HepG2 (cell line): ENCODE measurements around the gene CCDC201. TPM values are rescaled to one million over a fixed set of nuclear protein-coding genes. Genes with fewer than 3 reads are reported as not detected.
"Not testable (repeated sequence)": the region's sequence is repeated elsewhere in the genome, so short reads cannot be mapped to it uniquely, and the experiment has no call there.

Experiments
- ATAC-seq: fragments of 200-7000 bp; cut with Tn5 transposase; 3 replicates; pipeline ENCODE4 v1.9.1; 2020; ENCODE audit warnings: mild to moderate bottlenecking, moderate library complexity
- BruUV-seq: library from RNA; stranded (reverse); fragments of 400-500 nt; replicated peaks from 2 replicates; lab custom pipeline; 2021; lab: Mats Ljungman, UMichigan
- CTCF ChIA-PET: fragments of 300-600 bp; formaldehyde crosslinking; extraction: SDS; loops from one replicate; lab custom pipeline; 2021; ENCODE audit warnings: low total read pairs, inconsistent platforms, low intra/inter-chr PET ratio; lab: Yijun Ruan, JAX
- POLR2A ChIA-PET: fragments of 350-600 bp; sonication (Branson Sonifier 250); formaldehyde crosslinking; loops from one replicate; lab custom pipeline; 2020; ENCODE audit warnings: antibody characterized with exemption, inconsistent platforms; lab: Yijun Ruan, JAX
- DNase-seq: peaks from one replicate; pipeline ENCODE4 v3.0.0-alpha.2; 2015; ENCODE audit warnings: low spot score
- FAIRE-seq: peaks from 3 replicates; lab custom pipeline; 2011; peaks lifted over from hg19 to GRCh38; lab: Jason Lieb, UNC
- H2AFZ ChIP-seq: one replicate; pipeline ENCODE4 v1.6.1; 2011; ENCODE audit warnings: low read length, inconsistent platforms
- H3K27ac ChIP-seq: fragments of 300-600 bp; 3 replicates; pipeline ENCODE4 v1.8.0; 2011; ENCODE audit warnings: mixed run types, mild to moderate bottlenecking, mixed read lengths, low read length, inconsistent platforms; ENCODE audit not compliant: insufficient read depth; ENCODE audit errors: extremely low read length
- H3K27me3 ChIP-seq, 2 experiments: fragments of 200-600 bp in 1 of 2; 2 replicates in 1 of 2; 3 replicates in 1 of 2; pipeline versions ENCODE4 v1.6.0 to v1.8.0; 2011; ENCODE audit warnings: low read length in 2 of 2, mild to moderate bottlenecking in 2 of 2, moderate library complexity in 2 of 2, inconsistent platforms in 1 of 2; ENCODE audit not compliant: insufficient read depth in 2 of 2, control insufficient read depth in 1 of 2
- H3K36me3 ChIP-seq, 2 experiments: fragments of 200-600 bp in 1 of 2; replicated peaks in 1 of 2; 2 replicates in 1 of 2; 3 replicates in 1 of 2; pipeline versions ENCODE4 v1.5.1 to v1.8.0; 2011; ENCODE audit warnings: low read length in 2 of 2, inconsistent platforms in 1 of 2; ENCODE audit not compliant: insufficient read depth in 2 of 2, control insufficient read depth in 1 of 2
- H3K4me1 ChIP-seq: 2 replicates; pipeline ENCODE4 v1.5.1; 2012; ENCODE audit warnings: low read length, inconsistent platforms; ENCODE audit not compliant: insufficient read depth
- H3K4me2 ChIP-seq: 2 replicates; pipeline ENCODE4 v1.6.0; 2011; ENCODE audit warnings: low read depth, low read length, inconsistent platforms
- H3K4me3 ChIP-seq, 3 experiments: fragments of 200-600 bp in 1 of 3; sonication (generic), shearing (Covaris generic) in 1 of 3; replicated peaks in 1 of 3; 2 replicates each; pipeline ENCODE4 v1.5.1; 2011 to 2016; ENCODE audit warnings: low read length in 3 of 3, inconsistent platforms in 2 of 3, low read depth in 2 of 3, mild to moderate bottlenecking in 2 of 3, control low read depth in 1 of 3, mixed read lengths in 1 of 3; ENCODE audit not compliant: insufficient read depth in 1 of 3
- H3K79me2 ChIP-seq: one replicate; pipeline ENCODE4 v1.6.1; 2011; ENCODE audit warnings: low read length, inconsistent platforms; ENCODE audit not compliant: insufficient read depth
- H3K9ac ChIP-seq: 2 replicates; pipeline ENCODE4 v1.6.0; 2011; ENCODE audit warnings: mild to moderate bottlenecking, low read depth, low read length, inconsistent platforms; ENCODE audit not compliant: insufficient read depth
- H3K9me3 ChIP-seq: 2 replicates; pipeline ENCODE4 v1.5.1; 2012; ENCODE audit warnings: mild to moderate bottlenecking, low read length
- H4K20me1 ChIP-seq: 2 replicates; pipeline ENCODE4 v1.6.0; 2011; ENCODE audit warnings: inconsistent platforms, mild to moderate bottlenecking, low read length, moderate library complexity; ENCODE audit not compliant: insufficient read depth
- CREB1 ChIP-seq, 2 experiments: fragments of 450-650 bp in 1 of 2; IDR thresholded peaks; 2 replicates each; pipeline ENCODE4 v1.6.1; 2016 to 2017; ENCODE audit warnings: control low read depth in 1 of 2, mild to moderate bottlenecking in 1 of 2, missing compliant biosample characterization in 1 of 2, missing genetic modification characterization in 1 of 2
- MNT ChIP-seq: fragments of 450-650 bp; IDR thresholded peaks from 2 replicates; pipeline ENCODE4 v1.6.1; 2016
- ZNF687 ChIP-seq: sonication (generic); formaldehyde crosslinking; IDR thresholded peaks from 2 replicates; pipeline ENCODE4 v1.5.1; 2020; ENCODE audit warnings: mild to moderate bottlenecking, missing genetic modification reagents, moderate library complexity
- WGBS: methylation state at CpG from one replicate; pipeline ENCODE4 v1.1.6; 2017; ENCODE audit warnings: low lambda C conversion rate; 5-methylcytosine and 5-hydroxymethylcytosine counted together
- in situ Hi-C: cut with HindIII; loops from 2 replicates; pipeline ENCODE4 v1.10.0; 2017; ENCODE audit warnings: low pct_unique_long_range_greater_than_20kb; ENCODE audit not compliant: extremely low pct_ligation_motif_present
- intact Hi-C: fragments of 100-400 bp; cut with micrococcal nuclease; formaldehyde crosslinking; loops from one replicate; pipeline ENCODE4 v1.10.0; 2022; ENCODE audit not compliant: unreplicated experiment
- polyA plus RNA-seq, 8 experiments: library from polyadenylated mRNA; depleted of rRNA in 3 of 8; stranded (reverse) in 7 of 8; unstranded in 1 of 8; fragments of >200 nt; fragmentation: Illumina TruSeq in 4 of 8; extraction: Trizol in 4 of 8; gene quantifications; 2 replicates each; pipeline versions ENCODE4 v1.2.1 to v1.2.3, GENCODE V29; 2011 to 2016; ENCODE audit warnings: low read depth in 4 of 8, missing spikeins in 1 of 8, mixed read lengths in 1 of 8; ENCODE audit not compliant: insufficient read depth in 1 of 8
- total RNA-seq, 5 experiments: library from RNA; depleted of rRNA; stranded (reverse); fragments of >200 nt; fragmentation: Illumina TruSeq; extraction: Trizol; gene quantifications; 2 replicates each; pipeline ENCODE4 v1.2.3, GENCODE V29; 2016; ENCODE audit warnings: low read depth in 1 of 5

CCDC201 gene
- total and polyA plus RNA-seq, 2 of the 13 experiments (the other 11 are each of a cell fraction or from before 2014, with no cell fraction given): 0.92 TPM; not detected in 1

DNA sequence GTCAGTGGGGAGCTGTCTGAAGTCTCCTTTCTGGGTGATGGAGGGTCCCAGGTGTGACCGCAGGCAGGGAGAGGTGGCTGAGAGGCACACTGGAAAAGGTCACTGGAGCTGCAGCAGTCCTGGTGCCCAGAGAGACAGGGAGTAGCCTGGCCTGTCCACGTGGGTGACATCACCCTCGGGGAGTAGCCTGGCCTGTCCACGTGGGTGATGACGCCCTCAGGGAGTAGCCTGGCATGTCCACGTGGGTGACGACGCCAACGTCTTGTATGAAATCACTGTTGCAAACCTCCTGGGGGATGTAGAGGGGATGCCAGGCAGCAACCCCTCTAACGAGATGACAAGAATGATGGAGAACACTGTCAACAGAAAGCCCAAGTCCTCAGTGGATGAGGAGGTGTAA lies 19.9 kb downstream of the CCDC201 start:
- H3K4me1 ChIP-seq; CTCF ChIA-PET; H2AFZ ChIP-seq; in situ Hi-C loops; H3K36me3 ChIP-seq; FAIRE-seq; H3K9ac ChIP-seq; DNase-seq; H3K27ac ChIP-seq; H3K4me3 ChIP-seq; H3K4me2 ChIP-seq; H3K27me3 ChIP-seq; H3K9me3 ChIP-seq; POLR2A ChIA-PET; BruUV-seq; H4K20me1 ChIP-seq; H3K79me2 ChIP-seq; TF ChIP-seq CREB1 (CRISPR knock-in tag; IDR thresholded peaks at IDR 0.05): not testable (repeated sequence)
- ATAC-seq: peak; percentile 37
- TF ChIP-seq MNT (peak; percentile 93), ZNF687 (CRISPR knock-in tag) (0 out of 2 replicates have a peak, but pooled peaks have one; percentile 11), CREB1 (IDR thresholded peaks at IDR 0.05) (peak; percentile 13; the same call in 1 of the 2 replicates)
- 9% methylated on average over 9 of the region's 10 CpGs for WGBS
- intact Hi-C loops: loop anchor here (5.0 kb wide), 1 partner anchor 271 kb away; no protein-coding TSS in a partner anchor

- FAIRE-seq, in situ Hi-C loops, H3K4me3 ChIP-seq, H4K20me1 ChIP-seq, DNase-seq, H3K4me1 ChIP-seq, H3K79me2 ChIP-seq, BruUV-seq, CTCF ChIA-PET, H3K27me3 ChIP-seq, H3K4me2 ChIP-seq, POLR2A ChIA-PET, H3K9me3 ChIP-seq, H3K27ac ChIP-seq, H2AFZ ChIP-seq, H3K9ac ChIP-seq, H3K36me3 ChIP-seq, ATAC-seq, intact Hi-C loops: not testable (repeated sequence)
- WGBS: 32% methylated on average over 5 of the region's 6 CpGs
These were observed 24.1 kb downstream of the CCDC201 start for GRCh38 chr7:45848734-45849133.
